Measurements from ENCODE around the gene FBRS.

DNA sequence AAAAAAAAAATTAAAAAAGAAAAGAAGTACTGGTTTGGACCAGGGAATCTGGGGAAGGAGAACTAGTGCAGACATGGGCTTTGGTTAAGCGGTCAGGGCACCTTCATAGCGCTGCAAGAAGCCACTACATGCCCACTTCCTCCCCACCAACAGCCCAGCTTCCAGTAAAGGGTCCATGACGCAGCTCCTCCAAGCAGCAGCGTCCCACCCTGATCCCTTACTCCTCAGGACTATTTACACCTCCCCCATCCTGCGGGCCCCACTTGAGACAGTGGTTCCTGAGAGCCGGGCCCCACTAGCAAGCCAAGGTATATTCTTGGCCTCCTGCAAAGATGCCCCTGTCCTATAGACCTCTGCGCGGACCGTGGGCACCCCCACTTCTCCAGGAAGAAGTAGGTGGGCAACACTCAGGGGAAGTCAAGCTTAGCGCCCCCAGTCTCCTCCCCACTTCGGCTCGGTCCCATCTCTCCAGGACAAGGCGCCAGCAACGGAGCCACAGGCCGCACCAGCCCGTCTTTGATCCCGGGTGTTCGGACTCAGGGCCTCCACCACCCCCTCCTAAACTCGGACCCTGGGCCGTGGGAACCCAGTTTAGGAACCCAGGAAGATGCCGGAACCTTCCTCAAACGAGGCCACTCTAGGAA is 8.4 kb upstream of the FBRS start:
- TF ChIP-seq, protein P1, sequence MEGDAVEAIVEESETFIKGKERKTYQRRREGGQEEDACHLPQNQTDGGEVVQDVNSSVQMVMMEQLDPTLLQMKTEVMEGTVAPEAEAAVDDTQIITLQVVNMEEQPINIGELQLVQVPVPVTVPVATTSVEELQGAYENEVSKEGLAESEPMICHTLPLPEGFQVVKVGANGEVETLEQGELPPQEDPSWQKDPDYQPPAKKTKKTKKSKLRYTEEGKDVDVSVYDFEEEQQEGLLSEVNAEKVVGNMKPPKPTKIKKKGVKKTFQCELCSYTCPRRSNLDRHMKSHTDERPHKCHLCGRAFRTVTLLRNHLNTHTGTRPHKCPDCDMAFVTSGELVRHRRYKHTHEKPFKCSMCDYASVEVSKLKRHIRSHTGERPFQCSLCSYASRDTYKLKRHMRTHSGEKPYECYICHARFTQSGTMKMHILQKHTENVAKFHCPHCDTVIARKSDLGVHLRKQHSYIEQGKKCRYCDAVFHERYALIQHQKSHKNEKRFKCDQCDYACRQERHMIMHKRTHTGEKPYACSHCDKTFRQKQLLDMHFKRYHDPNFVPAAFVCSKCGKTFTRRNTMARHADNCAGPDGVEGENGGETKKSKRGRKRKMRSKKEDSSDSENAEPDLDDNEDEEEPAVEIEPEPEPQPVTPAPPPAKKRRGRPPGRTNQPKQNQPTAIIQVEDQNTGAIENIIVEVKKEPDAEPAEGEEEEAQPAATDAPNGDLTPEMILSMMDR (IDR thresholded peaks at IDR 0.05; ENCODE audit: low read depth, low read length, poor library complexity, severe bottlenecking): no peak
- TF ChIP-seq EZH2phosphoT487 (IDR thresholded peaks at IDR 0.05; ENCODE audit: borderline replicate concordance, low read length): no peak
